H1 (cell line): Measurements from ENCODE around the gene PDK2. TPM values are rescaled to one million over a fixed set of nuclear protein-coding genes. Genes with fewer than 3 reads are reported as not detected.
A peak's percentile ranks its signal among the peaks of the same experiment; 100 is the strongest.

Source experiments
- CTCF ChIA-PET: fragments of 300-600 bp; sonication (Branson Sonifier 250); formaldehyde crosslinking; loops from one replicate; lab custom pipeline; 2021; ENCODE audit not compliant: partially characterized antibody; lab: Charles Lee
- POLR2A ChIA-PET: fragments of 300-600 bp; sonication (Branson Sonifier 250); formaldehyde crosslinking; loops from one replicate; lab custom pipeline; 2021; ENCODE audit warnings: inconsistent platforms; ENCODE audit not compliant: partially characterized antibody; lab: Charles Lee
- DNase-seq, 2 experiments: peaks; one replicate each; pipeline versions ENCODE4 v3.0.0 to v3.0.0-alpha.2; 2010 to 2022; ENCODE audit warnings: low spot score in 2 of 2, low read depth in 1 of 2, mixed read lengths in 1 of 2
- FAIRE-seq: peaks from 2 replicates; lab custom pipeline; 2011; peaks lifted over from hg19 to GRCh38; lab: Jason Lieb, UNC
- H2AFZ ChIP-seq: 2 replicates; pipeline ENCODE4 v1.8.1; 2012; ENCODE audit warnings: low read length, inconsistent platforms
- H2AK5ac ChIP-seq: 2 replicates; pipeline ENCODE4 v1.6.1; 2013; ENCODE audit warnings: low read depth, low read length
- H2BK120ac ChIP-seq: replicated peaks from 2 replicates; pipeline ENCODE3; 2013; ENCODE audit warnings: low read depth, low read length, inconsistent platforms
- H2BK12ac ChIP-seq: 2 replicates; pipeline ENCODE4 v1.6.1; 2013; ENCODE audit warnings: low read depth, low read length
- H2BK15ac ChIP-seq: 2 replicates; pipeline ENCODE4 v1.6.1; 2013; ENCODE audit warnings: low read length
- H2BK20ac ChIP-seq: 2 replicates; pipeline ENCODE4 v1.6.1; 2013; ENCODE audit warnings: low read length
- H2BK5ac ChIP-seq: 2 replicates; pipeline ENCODE4 v1.6.1; 2013; ENCODE audit warnings: low read depth, low read length
- H3K14ac ChIP-seq: 2 replicates; pipeline ENCODE4 v1.6.1; 2013; ENCODE audit warnings: inconsistent platforms; ENCODE audit not compliant: insufficient read length
- H3K18ac ChIP-seq: 2 replicates; pipeline ENCODE4 v1.6.1; 2013; ENCODE audit warnings: low read length; ENCODE audit errors: extremely low read depth
- H3K23ac ChIP-seq: 2 replicates; pipeline ENCODE4 v1.6.1; 2013; ENCODE audit warnings: inconsistent platforms; ENCODE audit not compliant: insufficient read length
- H3K23me2 ChIP-seq: 2 replicates; pipeline ENCODE4 v1.6.1; 2013; ENCODE audit warnings: low read depth, low read length
- H3K27ac ChIP-seq: 2 replicates; pipeline ENCODE4 v1.6.1; 2011; ENCODE audit warnings: low read depth, low read length, inconsistent platforms
- H3K27me3 ChIP-seq, 4 experiments: replicated peaks in 1 of 4; 1 replicate in 1 of 4; 2 replicates in 3 of 4; pipeline versions ENCODE4 v1.6.1 to v1.8.1; 2011 to 2013; ENCODE audit warnings: low read length in 3 of 4, mild to moderate bottlenecking in 3 of 4, inconsistent platforms in 2 of 4, mixed read lengths in 2 of 4, moderate library complexity in 1 of 4; ENCODE audit not compliant: control insufficient read depth in 3 of 4, insufficient read depth in 3 of 4; ENCODE audit errors: extremely low read depth in 1 of 4
- H3K36me3 ChIP-seq, 4 experiments: 2 replicates each; pipeline versions ENCODE4 v1.6.1 to v1.8.1; 2011 to 2013; ENCODE audit warnings: mild to moderate bottlenecking in 4 of 4, low read length in 3 of 4, moderate library complexity in 2 of 4, control low read depth in 1 of 4, inconsistent platforms in 1 of 4; ENCODE audit not compliant: insufficient read depth in 4 of 4, control insufficient read depth in 2 of 4
- H3K4ac ChIP-seq: replicated peaks from 2 replicates; pipeline ENCODE3; 2013; ENCODE audit warnings: low read length, low read depth, mixed read lengths, inconsistent platforms; ENCODE audit not compliant: insufficient read length
- H3K4me1 ChIP-seq, 4 experiments: replicated peaks in 1 of 4; 1 replicate in 1 of 4; 2 replicates in 3 of 4; pipeline versions ENCODE4 v1.6.1 to v1.8.1; 2011 to 2013; ENCODE audit warnings: low read length in 3 of 4, inconsistent platforms in 2 of 4, mixed read lengths in 1 of 4; ENCODE audit not compliant: insufficient read depth in 4 of 4, control insufficient read depth in 3 of 4
- H3K4me2 ChIP-seq, 2 experiments: 2 replicates each; pipeline versions ENCODE4 v1.6.1 to v1.8.1; 2011 to 2013; ENCODE audit warnings: low read depth in 2 of 2, low read length in 2 of 2, control low read depth in 1 of 2, inconsistent platforms in 1 of 2, mild to moderate bottlenecking in 1 of 2; ENCODE audit not compliant: insufficient read depth in 1 of 2
- H3K4me3 ChIP-seq, 4 experiments: fragments of 200-600, 300-600 bp in 1 of 4; sonication (generic), shearing (Covaris generic), sonication (Bioruptor Twin) in 1 of 4; 2 replicates each; pipeline versions ENCODE4 v1.5.1 to v1.8.1; 2011 to 2016; ENCODE audit warnings: low read length in 4 of 4, low read depth in 3 of 4, control low read depth in 2 of 4, inconsistent platforms in 2 of 4, mild to moderate bottlenecking in 2 of 4, mixed read lengths in 1 of 4, moderate library complexity in 1 of 4; ENCODE audit not compliant: insufficient read depth in 2 of 4; ENCODE audit errors: extremely low read depth in 1 of 4
- H3K56ac ChIP-seq: replicated peaks from 2 replicates; pipeline ENCODE3; 2013; ENCODE audit warnings: low read depth, mild to moderate bottlenecking, mixed read lengths, low read length, inconsistent platforms; ENCODE audit not compliant: insufficient read length
- H3K79me1 ChIP-seq: 2 replicates; pipeline ENCODE4 v1.6.1; 2013; ENCODE audit warnings: low read depth, low read length, control low read depth
- H3K79me2 ChIP-seq, 2 experiments: 2 replicates each; pipeline versions ENCODE4 v1.6.1 to v1.8.1; 2012 to 2013; ENCODE audit warnings: low read length in 2 of 2, mild to moderate bottlenecking in 2 of 2, inconsistent platforms in 1 of 2; ENCODE audit not compliant: insufficient read depth in 2 of 2, control insufficient read depth in 1 of 2
- H3K9ac ChIP-seq, 4 experiments: replicated peaks in 1 of 4; 1 replicate in 1 of 4; 2 replicates in 3 of 4; pipeline versions ENCODE4 v1.6.1 to v1.8.1; 2011 to 2013; ENCODE audit warnings: low read depth in 3 of 4, low read length in 3 of 4, control low read depth in 2 of 4, mild to moderate bottlenecking in 2 of 4, moderate library complexity in 2 of 4, inconsistent platforms in 1 of 4; ENCODE audit errors: extremely low read depth in 1 of 4
- H3K9me3 ChIP-seq, 2 experiments: 2 replicates each; pipeline versions ENCODE4 v1.6.1 to v1.8.1; 2012 to 2013; ENCODE audit warnings: mild to moderate bottlenecking in 2 of 2, moderate library complexity in 2 of 2, control low read depth in 1 of 2, inconsistent platforms in 1 of 2, low read depth in 1 of 2, low read length in 1 of 2, mixed read lengths in 1 of 2; ENCODE audit not compliant: insufficient read depth in 2 of 2
- H4K20me1 ChIP-seq, 2 experiments: replicated peaks in 1 of 2; 2 replicates each; pipeline versions ENCODE3 to v1.8.1; 2011 to 2013; ENCODE audit warnings: inconsistent platforms in 2 of 2, low read length in 2 of 2, mild to moderate bottlenecking in 1 of 2; ENCODE audit not compliant: insufficient read depth in 2 of 2, control insufficient read depth in 1 of 2
- H4K5ac ChIP-seq: 2 replicates; pipeline ENCODE4 v1.6.1; 2013; ENCODE audit warnings: low read length, low read depth, mixed read lengths, inconsistent platforms; ENCODE audit not compliant: insufficient read length
- H4K8ac ChIP-seq: 2 replicates; pipeline ENCODE4 v1.8.0; 2013; ENCODE audit warnings: mild to moderate bottlenecking, moderate library complexity, low read length, inconsistent platforms; ENCODE audit not compliant: insufficient read depth; ENCODE audit errors: extremely low read depth
- H4K91ac ChIP-seq: replicated peaks from 2 replicates; pipeline ENCODE3; 2013; ENCODE audit warnings: low read length, mixed read lengths, inconsistent platforms; ENCODE audit not compliant: insufficient read length
- BACH1 ChIP-seq: IDR thresholded peaks from 2 replicates; pipeline ENCODE4 v1.6.1; 2012; ENCODE audit warnings: low read length, improper control_type of control experiment
- KDM1A ChIP-seq: fragments of 200-600, 300-600 bp; sonication (generic); IDR thresholded peaks from 2 replicates; pipeline ENCODE4 v1.7.1; 2016; ENCODE audit warnings: mild to moderate bottlenecking, low read length, borderline replicate concordance
- KDM4A ChIP-seq: IDR thresholded peaks from one replicate; pipeline ENCODE4 v1.7.1; 2012; ENCODE audit warnings: low read depth, mild to moderate bottlenecking, moderate library complexity, low read length, inconsistent platforms; ENCODE audit not compliant: severe bottlenecking
- POLR2A ChIP-seq, 2 experiments: IDR thresholded peaks; 1 replicate in 1 of 2; 2 replicates in 1 of 2; pipeline ENCODE4 v1.6.1; 2011; ENCODE audit warnings: low read depth in 2 of 2, low read length in 2 of 2, mild to moderate bottlenecking in 2 of 2; ENCODE audit errors: control extremely low read depth in 1 of 2
- RAD21 ChIP-seq, 2 experiments: IDR thresholded peaks in 1 of 2; conservative IDR thresholded peaks in 1 of 2; 2 replicates each; pipeline ENCODE4 v1.6.1; 2011; ENCODE audit warnings: low read depth in 2 of 2, low read length in 2 of 2, improper control_type of control experiment in 1 of 2, inconsistent platforms in 1 of 2, mild to moderate bottlenecking in 1 of 2, moderate library complexity in 1 of 2
- RXRA ChIP-seq: IDR thresholded peaks from 2 replicates; pipeline ENCODE4 v1.6.1; 2011; ENCODE audit warnings: low read depth, mild to moderate bottlenecking, low read length, moderate library complexity; ENCODE audit not compliant: insufficient read depth
- SAP30 ChIP-seq: fragments of 300-600 bp; sonication (generic); IDR thresholded peaks from 2 replicates; pipeline ENCODE4 v1.7.1; 2012; ENCODE audit warnings: low read length, moderate library complexity, mild to moderate bottlenecking, inconsistent platforms; ENCODE audit not compliant: insufficient read depth, insufficient replicate concordance
- SIX5 ChIP-seq: IDR thresholded peaks from 2 replicates; pipeline ENCODE4 v1.6.1; 2011; ENCODE audit warnings: mild to moderate bottlenecking, low read depth, low read length
- SP2 ChIP-seq: IDR thresholded peaks from 2 replicates; pipeline ENCODE4 v1.6.1; 2012; ENCODE audit warnings: mild to moderate bottlenecking, low read length, inconsistent platforms
- SRF ChIP-seq: IDR thresholded peaks from 2 replicates; pipeline ENCODE4 v1.6.1; 2011; ENCODE audit warnings: mild to moderate bottlenecking, low read depth, low read length, moderate library complexity
- YY1 ChIP-seq: IDR thresholded peaks from 2 replicates; pipeline ENCODE4 v1.6.1; 2011; ENCODE audit warnings: low read depth, mild to moderate bottlenecking, low read length
- WGBS, 2 experiments: shearing (Covaris generic) in 1 of 2; methylation state at CpG; one replicate each; pipeline versions ENCODE4 v1.1.6 to v1.1.7; 2013 to 2015; ENCODE audit warnings: low lambda C conversion rate in 2 of 2, mixed read lengths in 2 of 2, inconsistent platforms in 1 of 2, low coverage in 1 of 2, missing lambda C conversion rate in 1 of 2; ENCODE audit not compliant: insufficient replicate concordance in 2 of 2, insufficient coverage in 1 of 2, insufficient read length in 1 of 2; ENCODE audit errors: extremely low coverage in 1 of 2, missing lambda C conversion rate in 1 of 2; 5-methylcytosine and 5-hydroxymethylcytosine counted together
- polyA plus RNA-seq, 7 experiments: library from polyadenylated mRNA; depleted of rRNA in 3 of 7; stranded (reverse) in 5 of 7; unstranded in 2 of 7; fragments of >200 nt in 5 of 7; fragments of 200-250 nt in 2 of 7; gene quantifications; 1 replicate in 5 of 7; 2 replicates in 1 of 7; 4 replicates in 1 of 7; pipeline versions ENCODE4 v1.2.1 to v1.2.3, GENCODE V29; 2011 to 2013; ENCODE audit warnings: missing spikeins in 2 of 7, mixed read lengths in 2 of 7
- total RNA-seq: library from RNA; stranded (reverse); fragmentation: NEBNext Ultra II Directional; extraction: Animal tissue kit (Norgen Biotek cat#: 25700); gene quantifications from 2 replicates; pipeline ENCODE4 v1.2.1, GENCODE V29; 2021
- TF ChIP-seq, protein P1 (sequence below): IDR thresholded peaks from 2 replicates; pipeline ENCODE4 v1.6.1; 2011; ENCODE audit warnings: low read depth, mild to moderate bottlenecking, low read length; ENCODE audit not compliant: insufficient read depth

PDK2 gene
- total and polyA plus RNA-seq, 2 of the 8 experiments (the other 6 are each of a cell fraction or from before 2014, with no cell fraction given): 18.3 to 121 TPM

DNA sequence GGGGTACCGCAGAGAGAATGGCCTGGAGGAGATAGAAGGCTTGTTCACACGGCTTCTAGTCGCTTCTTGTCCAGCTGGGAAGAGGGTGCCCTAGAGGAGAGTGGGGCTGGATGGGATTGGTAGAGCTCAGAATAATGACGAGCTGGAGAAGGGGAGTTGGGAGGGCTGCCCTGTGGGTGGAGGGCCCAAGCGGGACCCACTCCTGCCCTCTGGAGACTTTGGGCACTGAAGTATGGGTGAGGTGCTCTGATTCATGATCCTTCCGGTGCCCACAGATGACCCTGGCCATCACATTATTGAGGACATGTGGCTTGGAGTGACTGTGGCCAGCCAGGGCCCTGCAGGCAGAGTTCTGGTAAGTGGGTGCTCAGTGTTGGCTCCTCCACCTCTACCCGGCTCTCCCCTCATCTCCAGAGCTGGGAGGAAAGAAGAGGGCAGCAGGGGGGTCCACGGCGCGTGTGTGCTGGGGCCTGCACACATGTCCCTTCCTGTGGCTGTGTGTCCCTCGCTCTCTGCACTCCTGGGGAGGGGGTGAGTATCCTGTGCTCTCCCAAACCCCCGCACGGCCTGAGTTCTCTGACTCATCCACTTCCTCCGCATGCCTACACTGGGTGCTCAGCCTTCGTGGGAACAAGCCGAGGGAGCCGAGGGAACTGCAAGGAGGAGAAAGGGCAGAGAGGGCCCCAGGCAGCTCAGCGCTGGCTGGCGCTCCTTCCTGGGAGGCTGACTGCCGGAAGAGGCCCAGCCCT is 30.7 kb upstream of the PDK2 start:
- Histone ChIP-seq H3K79me2 (no peaks in the 10 kb centered on the region), H3K23me2 (no peaks in the 10 kb centered on the region), H4K20me1 (peaks cover 0 to 2% of the 10 kb centered on the region in 2 experiments), H2BK5ac (peak overlapping the region; percentile 16; the same call in 1 of the 2 replicates), H4K8ac (peak overlapping the region; percentile 72), H3K4me1 (peaks cover 0 to 7% (median 2%) of the 10 kb centered on the region in 4 experiments; a peak in 5 of 7 replicates), H3K4me2 (no peak overlapping the region), H3K4ac (no peak overlapping the region), H3K4me3 (no peak overlapping the region), H3K36me3 (no peaks in the 10 kb centered on the region), H3K23ac (no peak overlapping the region), H2AK5ac (peak overlapping the region; percentile 53; the same call in 1 of the 2 replicates), H3K18ac (no peak overlapping the region), H2BK120ac (no peak overlapping the region), H3K79me1 (peaks cover 2% of the 10 kb centered on the region; the same call in 1 of the 2 replicates), H3K27ac (no peak overlapping the region), H2BK15ac (no peak overlapping the region), H2BK20ac (no peak overlapping the region), H2AFZ (no peak overlapping the region), H3K9ac (no peak overlapping the region), H4K5ac (no peak overlapping the region), H3K27me3 (no peaks in the 10 kb centered on the region), H2BK12ac (no peak overlapping the region), H3K56ac (no peak overlapping the region), H3K9me3 (no peaks in the 10 kb centered on the region), H4K91ac (no peak overlapping the region), H3K14ac (no peak overlapping the region)
- 76% methylated on average over 19 of the region's 20 CpGs; no CpG with 5 or more reads in 1 of the 2 experiments for WGBS, 2 experiments
- no peak for FAIRE-seq
- POLR2A ChIA-PET: interaction anchor here (0.6 to 1.2 kb wide), 2 partner anchors 8 to 11 kb away, joined by 3 to 4 read pairs; partner anchors contain the start of gene ITGA3
- CTCF ChIA-PET: interaction anchor here (0.9 to 14.6 kb wide), 9 partner anchors 8 to 66 kb away, joined by 3 to 169 read pairs (median 4); partner anchors contain the start of gene ITGA3
- DNase-seq: no peak
- no peak for TF ChIP-seq SP2
- no peak for TF ChIP-seq SIX5
- TF ChIP-seq SAP30: no peak
- no peak for TF ChIP-seq POLR2A (IDR thresholded peaks at IDR 0.05; ENCODE audit: control extremely low read depth in 1 of 2, low read depth in 2 of 2, low read length in 2 of 2)
- no peak for TF ChIP-seq RXRA
- no peak for TF ChIP-seq KDM1A
- no peak for TF ChIP-seq YY1
- TF ChIP-seq SRF: no peak
- no peak for TF ChIP-seq RAD21 (IDR thresholded peaks at IDR 0.05 in 1 of 2, conservative IDR thresholded peaks at IDR 0.05 in 1 of 2; ENCODE audit: low read depth in 2 of 2, low read length in 2 of 2)
- no peak for TF ChIP-seq KDM4A
- TF ChIP-seq BACH1: no peak
- TF ChIP-seq, protein P1, sequence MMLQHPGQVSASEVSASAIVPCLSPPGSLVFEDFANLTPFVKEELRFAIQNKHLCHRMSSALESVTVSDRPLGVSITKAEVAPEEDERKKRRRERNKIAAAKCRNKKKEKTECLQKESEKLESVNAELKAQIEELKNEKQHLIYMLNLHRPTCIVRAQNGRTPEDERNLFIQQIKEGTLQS: no peak
